Thymus (tissue), 11 donors: Measurements from ENCODE around the gene COPRS. TPM values are rescaled to one million over a fixed set of nuclear protein-coding genes. Genes with fewer than 3 reads are reported as not detected.
"Not testable (repeated sequence)": the region's sequence is repeated elsewhere in the genome, so short reads cannot be mapped to it uniquely, and the experiment has no call there.

ENCODE experiments used
- DNase-seq, 9 donors: peaks; one replicate each; pipeline ENCODE4 v3.0.0-alpha.2; 2013; ENCODE audit warnings: low spot score in 9 of 9, low read depth in 6 of 9, missing footprints in 1 of 9
- H3K27ac ChIP-seq, 2 donors: one replicate each; pipeline ENCODE4 v1.5.1; 2013; ENCODE audit warnings: control low read depth in 1 of 2, low read depth in 1 of 2, low read length in 1 of 2, mild to moderate bottlenecking in 1 of 2, moderate library complexity in 1 of 2
- H3K27me3 ChIP-seq, 2 donors: one replicate each; pipeline ENCODE4 v1.5.1; 2013; ENCODE audit warnings: low read length in 1 of 2; ENCODE audit not compliant: control insufficient read depth in 2 of 2, insufficient read depth in 1 of 2
- H3K36me3 ChIP-seq, 2 donors: one replicate each; pipeline ENCODE4 v1.5.1; 2013; ENCODE audit warnings: low read length in 1 of 2, mild to moderate bottlenecking in 1 of 2, moderate library complexity in 1 of 2; ENCODE audit not compliant: control insufficient read depth in 2 of 2, insufficient read depth in 2 of 2
- H3K4me1 ChIP-seq, 2 donors: one replicate each; pipeline ENCODE4 v1.5.1; 2013; ENCODE audit warnings: low read length in 2 of 2; ENCODE audit not compliant: control insufficient read depth in 2 of 2, insufficient read depth in 2 of 2
- H3K4me3 ChIP-seq, 2 donors: one replicate each; pipeline ENCODE4 v1.5.1; 2013; ENCODE audit warnings: low read length in 2 of 2, control low read depth in 1 of 2, mild to moderate bottlenecking in 1 of 2
- H3K9me3 ChIP-seq, 2 donors: one replicate each; pipeline ENCODE4 v1.5.1; 2013; ENCODE audit warnings: low read length in 1 of 2, mild to moderate bottlenecking in 1 of 2; ENCODE audit not compliant: control insufficient read depth in 2 of 2, insufficient read depth in 1 of 2
- WGBS: extraction: QIAGEN DNeasy Blood & Tissue Kit; methylation state at CpG from one replicate; pipeline ENCODE4 v1.1.7; 2013; 5-methylcytosine and 5-hydroxymethylcytosine counted together
- polyA plus RNA-seq: library from polyadenylated mRNA; stranded (reverse); fragments of 200-250 nt; gene quantifications from one replicate; pipeline ENCODE4 v1.2.3, GENCODE V29; 2013
- total RNA-seq: library from RNA; stranded (reverse); fragments of 120-200 nt; gene quantifications from one replicate; pipeline ENCODE4 v1.2.4, GENCODE V29; 2013
- donor health status: healthy.

Gene COPRS
- total and polyA plus RNA-seq, 2 donors, result 22.1 to 35.3 TPM

- Histone ChIP-seq H3K27ac (no peak overlapping the region), H3K36me3 (no peaks in the 10 kb centered on the region), H3K9me3 (no peaks in the 10 kb centered on the region), H3K4me1 (peaks cover 0 to 8% of the 10 kb centered on the region in 2 donors), H3K4me3 (no peak overlapping the region), H3K27me3 (peaks cover 0 to 2% of the 10 kb centered on the region in 2 donors)
- 97% methylated on average over 5 of the region's 5 CpGs for WGBS
- DNase-seq, result no peak
These were observed 20.3 kb downstream of the COPRS start for GRCh38 chr17:31838636-31839225.

- WGBS, result 95% methylated on average over 4 of the region's 4 CpGs
These were observed 23.1 kb downstream of the COPRS start for GRCh38 chr17:31835984-31836383.

GRCh38 chr17:31834448-31834847 lies 24.6 kb downstream of the COPRS start:
- Histone ChIP-seq H3K9me3 (no peaks in the 10 kb centered on the region), H3K4me3 (no peak overlapping the region), H3K36me3 (no peaks in the 10 kb centered on the region), H3K27me3 (no peaks in the 10 kb centered on the region), H3K27ac (no peak overlapping the region), H3K4me1 (peaks cover 0 to 3% of the 10 kb centered on the region in 2 donors)
- DNase-seq, result peak in 2 of 9 donors; percentile 14 to 47
- 18% methylated on average over 7 of the region's 7 CpGs for WGBS

More at GRCh38 chr17:31835984-31836383, 23.1 kb downstream of the COPRS start:
- Histone ChIP-seq H3K27ac (no peak overlapping the region), H3K4me3 (no peak overlapping the region), H3K9me3 (no peaks in the 10 kb centered on the region), H3K4me1 (peaks cover 0 to 3% of the 10 kb centered on the region in 2 donors), H3K27me3 (no peaks in the 10 kb centered on the region), H3K36me3 (no peaks in the 10 kb centered on the region)
- no peak for DNase-seq

- no peaks in the 10 kb centered on the region for H3K9me3 ChIP-seq
- WGBS, result 92% methylated on average over 9 of the region's 9 CpGs
- no peak overlapping the region for H3K27ac ChIP-seq
- DNase-seq, result no peak
- no peaks in the 10 kb centered on the region for H3K27me3 ChIP-seq
- H3K4me1 ChIP-seq, result peaks cover 0 to 3% of the 10 kb centered on the region in 2 donors
- no peak overlapping the region for H3K4me3 ChIP-seq
- no peaks in the 10 kb centered on the region for H3K36me3 ChIP-seq
These were observed 26.3 kb downstream of the COPRS start for GRCh38 chr17:31832746-31833145.

- no peak for DNase-seq
- 81% methylated on average over 12 of the region's 12 CpGs for WGBS
- H3K4me1 ChIP-seq, result peaks cover 0 to 3% of the 10 kb centered on the region in 2 donors
- H3K27me3 ChIP-seq, result no peaks in the 10 kb centered on the region
- H3K9me3 ChIP-seq, result no peaks in the 10 kb centered on the region
- no peak overlapping the region for H3K4me3 ChIP-seq
- no peak overlapping the region for H3K27ac ChIP-seq
- no peaks in the 10 kb centered on the region for H3K36me3 ChIP-seq
These were observed 27.8 kb downstream of the COPRS start for GRCh38 chr17:31830971-31831858.

- H3K4me3 ChIP-seq, result no peak overlapping the region
- WGBS, result 98% methylated on average over 3 of the region's 3 CpGs
- H3K36me3 ChIP-seq, result no peaks in the 10 kb centered on the region
- H3K27me3 ChIP-seq, result no peaks in the 10 kb centered on the region
- H3K9me3 ChIP-seq, result no peaks in the 10 kb centered on the region
- no peak for DNase-seq
- peaks cover 0 to under 1% of the 10 kb centered on the region in 2 donors for H3K4me1 ChIP-seq
- H3K27ac ChIP-seq, result no peak overlapping the region
These were observed 29.4 kb downstream of the COPRS start for GRCh38 chr17:31829649-31830048.

GRCh38 chr17:31828955-31829354 lies 30.1 kb downstream of the COPRS start:
- not testable (repeated sequence) for H3K27me3 ChIP-seq, H3K4me1 ChIP-seq, DNase-seq, H3K27ac ChIP-seq, H3K36me3 ChIP-seq, H3K4me3 ChIP-seq, H3K9me3 ChIP-seq
- 96% methylated on average over 4 of the region's 4 CpGs for WGBS

GRCh38 chr17:31825961-31826691 lies 32.9 kb downstream of the COPRS start:
- H3K27me3 ChIP-seq, result no peaks in the 10 kb centered on the region
- no peak overlapping the region for H3K27ac ChIP-seq
- no peak overlapping the region for H3K4me3 ChIP-seq
- no peak for DNase-seq
- WGBS, result 67% methylated on average over 14 of the region's 14 CpGs
- H3K36me3 ChIP-seq, result no peaks in the 10 kb centered on the region
- H3K4me1 ChIP-seq, result no peaks in the 10 kb centered on the region
- H3K9me3 ChIP-seq, result no peaks in the 10 kb centered on the region
